Epithelial cell of proximal tubule (primary cell): ENCODE results near the gene UBE2E1. TPM values are rescaled to one million over a fixed set of nuclear protein-coding genes. Genes with fewer than 3 reads are reported as not detected.

Source experiments
- DNase-seq: peaks from one replicate; pipeline ENCODE4 v3.0.0-alpha.2; 2011; ENCODE audit warnings: low read depth
- H3K4me3 ChIP-seq: 2 replicates; pipeline ENCODE4 v1.5.1; 2011; ENCODE audit warnings: low read depth, mild to moderate bottlenecking, low read length
- total RNA-seq: library from RNA; depleted of rRNA; stranded (reverse); fragments of >200 nt; gene quantifications from 2 replicates; pipeline ENCODE4 v1.2.3, GENCODE V29; 2015
- TF ChIP-seq, protein P1 (sequence below): conservative IDR thresholded peaks from 2 replicates; pipeline ENCODE4 v1.5.1; 2012; ENCODE audit warnings: low read depth, mild to moderate bottlenecking, low read length

The UBE2E1 gene
- total RNA-seq, 1 donor from 2014 or later, result 76.7 TPM

DNA sequence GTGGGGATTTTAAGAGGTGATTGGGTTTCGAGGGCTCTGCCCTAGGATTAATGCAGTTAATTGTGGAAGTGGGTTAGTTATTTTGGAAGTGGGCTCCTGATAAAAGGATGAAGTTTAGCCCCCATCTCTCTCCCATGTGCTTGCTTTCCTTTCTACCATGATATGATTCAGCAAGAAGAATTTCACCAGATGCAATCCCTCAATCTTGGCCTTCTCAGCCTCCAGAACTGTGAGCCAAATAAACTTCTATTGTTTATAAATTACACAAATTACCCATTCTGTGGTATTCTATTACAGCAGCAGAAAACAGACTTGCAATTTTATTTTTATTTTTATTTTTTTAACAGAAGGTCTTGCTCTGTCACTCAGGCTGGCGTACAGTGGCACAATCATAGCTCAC, 27.3 kb upstream of the UBE2E1 start:
- TF ChIP-seq, protein P1, sequence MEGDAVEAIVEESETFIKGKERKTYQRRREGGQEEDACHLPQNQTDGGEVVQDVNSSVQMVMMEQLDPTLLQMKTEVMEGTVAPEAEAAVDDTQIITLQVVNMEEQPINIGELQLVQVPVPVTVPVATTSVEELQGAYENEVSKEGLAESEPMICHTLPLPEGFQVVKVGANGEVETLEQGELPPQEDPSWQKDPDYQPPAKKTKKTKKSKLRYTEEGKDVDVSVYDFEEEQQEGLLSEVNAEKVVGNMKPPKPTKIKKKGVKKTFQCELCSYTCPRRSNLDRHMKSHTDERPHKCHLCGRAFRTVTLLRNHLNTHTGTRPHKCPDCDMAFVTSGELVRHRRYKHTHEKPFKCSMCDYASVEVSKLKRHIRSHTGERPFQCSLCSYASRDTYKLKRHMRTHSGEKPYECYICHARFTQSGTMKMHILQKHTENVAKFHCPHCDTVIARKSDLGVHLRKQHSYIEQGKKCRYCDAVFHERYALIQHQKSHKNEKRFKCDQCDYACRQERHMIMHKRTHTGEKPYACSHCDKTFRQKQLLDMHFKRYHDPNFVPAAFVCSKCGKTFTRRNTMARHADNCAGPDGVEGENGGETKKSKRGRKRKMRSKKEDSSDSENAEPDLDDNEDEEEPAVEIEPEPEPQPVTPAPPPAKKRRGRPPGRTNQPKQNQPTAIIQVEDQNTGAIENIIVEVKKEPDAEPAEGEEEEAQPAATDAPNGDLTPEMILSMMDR, result no peak
- no peak overlapping the region for H3K4me3 ChIP-seq
- DNase-seq, result no peak

DNA sequence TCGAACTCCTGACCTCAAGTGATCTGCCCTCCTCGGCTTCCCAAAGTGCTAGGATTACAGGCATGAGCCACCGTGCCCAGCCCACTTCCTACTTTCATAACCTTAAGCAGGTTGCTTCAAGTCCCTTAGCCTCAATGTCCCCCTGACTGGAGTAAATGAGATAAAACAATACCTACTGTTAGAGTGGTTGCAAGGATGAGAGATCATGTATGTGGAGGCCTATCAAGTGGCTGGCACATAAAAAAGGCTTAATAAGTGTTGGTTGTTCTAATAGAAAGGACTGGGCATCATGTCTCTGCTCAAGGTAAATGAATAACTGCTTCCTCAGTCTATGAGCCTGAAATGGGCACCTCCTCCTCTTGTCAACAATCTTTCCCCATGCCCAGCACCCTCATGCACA, 25.9 kb upstream of the UBE2E1 start:
- H3K4me3 ChIP-seq, result no peak overlapping the region
- DNase-seq, result no peak
- TF ChIP-seq, protein P1, result no peak

DNA sequence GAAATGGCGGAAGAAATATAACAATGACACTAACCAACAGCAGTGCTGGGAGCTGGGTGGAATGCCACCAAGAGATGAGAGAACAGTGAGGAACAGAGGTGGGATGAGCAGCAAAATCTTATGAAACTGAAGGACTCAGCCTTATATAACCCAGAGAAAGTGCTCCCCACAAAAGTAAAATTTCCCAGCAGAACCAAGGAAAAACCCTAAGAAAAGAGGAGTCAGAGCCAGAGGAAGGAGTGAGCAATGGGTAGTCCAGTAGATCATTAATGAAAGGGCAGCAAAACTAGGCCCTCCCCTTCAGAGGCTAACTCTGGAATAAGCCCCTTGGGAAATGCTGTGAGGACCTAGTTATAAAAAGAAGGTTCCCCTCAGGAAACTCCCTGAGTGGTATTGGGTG, 24.7 kb upstream of the UBE2E1 start:
- no peak overlapping the region for H3K4me3 ChIP-seq
- no peak for DNase-seq
- TF ChIP-seq, protein P1, result no peak

DNA sequence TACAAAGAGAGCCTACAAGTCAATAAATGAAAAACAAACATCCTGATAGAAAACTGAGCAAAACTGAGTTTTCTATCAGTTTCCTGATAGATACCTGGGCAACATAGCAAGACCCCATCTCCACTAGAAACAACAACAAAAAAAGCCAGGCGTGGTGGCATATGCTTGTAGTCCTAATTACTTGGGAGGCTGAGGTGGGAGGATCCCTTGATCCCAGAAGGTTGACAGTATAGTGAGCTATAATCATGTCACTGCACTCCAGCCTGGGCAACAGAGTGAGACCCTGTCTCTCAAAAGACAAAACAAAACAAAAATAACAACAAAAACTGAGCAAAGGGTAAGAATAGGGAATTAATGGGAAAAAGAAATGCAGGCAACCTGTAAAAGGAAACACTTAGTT, 23.9 kb upstream of the UBE2E1 start:
- DNase-seq, result no peak
- TF ChIP-seq, protein P1, result no peak
- H3K4me3 ChIP-seq, result no peak overlapping the region

DNA sequence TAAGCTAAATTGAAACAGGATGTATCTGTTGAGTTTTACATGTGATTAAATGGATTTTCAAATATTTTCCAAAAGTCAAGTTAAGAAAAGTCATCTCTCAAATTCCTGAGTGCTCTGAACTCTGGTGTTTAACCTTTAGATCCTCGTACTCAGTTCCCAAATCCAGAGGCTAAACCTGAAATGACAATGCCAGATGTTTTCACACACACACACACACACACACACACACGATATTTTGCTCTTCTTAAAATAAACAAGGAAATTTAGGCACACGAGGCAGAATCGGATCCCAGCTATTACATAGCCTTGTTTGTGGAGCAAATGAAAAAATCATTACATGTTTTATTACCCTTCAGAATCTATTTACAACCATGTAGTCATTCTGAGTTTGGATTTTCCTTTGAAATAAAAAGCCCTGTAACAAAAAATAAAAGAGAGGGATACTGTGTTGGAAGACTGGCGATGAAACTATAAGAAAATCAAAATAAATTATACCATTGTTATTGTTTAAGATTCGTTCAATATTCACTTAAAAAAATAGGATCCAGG, 20.6 kb upstream of the UBE2E1 start:
- TF ChIP-seq, protein P1, result no peak
- no peak overlapping the region for H3K4me3 ChIP-seq
- no peak for DNase-seq

DNA sequence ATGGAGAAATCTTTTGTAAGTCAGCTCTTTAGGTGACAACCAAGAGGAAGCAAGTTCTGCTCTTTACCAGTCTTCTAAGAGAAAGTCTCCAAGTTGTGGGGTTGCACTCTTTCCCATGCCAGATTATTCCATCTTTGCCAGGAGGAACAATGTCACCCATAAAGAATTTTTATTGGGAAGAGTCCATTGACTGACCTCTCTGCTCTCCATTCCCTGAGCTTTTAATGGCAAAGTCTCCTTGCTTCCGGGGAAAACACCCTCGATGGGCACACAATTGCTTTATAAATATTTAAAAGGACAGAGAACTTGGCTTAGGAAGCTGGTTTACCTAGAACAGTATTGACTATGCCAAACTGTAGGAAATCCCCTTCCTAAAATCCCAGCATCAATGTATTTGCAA, 19.9 kb upstream of the UBE2E1 start:
- no peak for DNase-seq
- no peak overlapping the region for H3K4me3 ChIP-seq
- TF ChIP-seq, protein P1, result no peak

DNA sequence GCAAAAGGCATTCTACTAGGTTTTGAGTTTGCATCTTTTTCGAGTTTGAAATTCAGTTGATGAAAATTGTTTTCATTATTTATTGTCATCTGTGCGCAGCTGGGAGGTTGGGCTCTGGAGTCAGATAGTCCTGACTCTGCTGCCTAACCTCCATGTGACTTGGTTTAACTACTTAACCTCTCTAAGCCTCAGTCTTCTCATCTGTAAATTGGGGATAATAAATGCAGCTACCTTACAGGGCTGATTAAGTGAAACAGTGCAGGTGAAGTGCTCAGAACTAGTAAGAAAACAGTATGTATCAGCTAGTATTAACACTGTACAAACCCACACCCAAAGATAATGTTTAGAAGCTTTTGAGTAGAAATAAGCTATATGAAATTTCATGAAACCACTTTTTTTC, 14.1 kb upstream of the UBE2E1 start:
- DNase-seq, result no peak
- TF ChIP-seq, protein P1, result no peak
- no peak overlapping the region for H3K4me3 ChIP-seq
